Measurements from ENCODE around the gene SIGLEC8. TPM values are rescaled to one million over a fixed set of nuclear protein-coding genes. Genes with fewer than 3 reads are reported as not detected.

The SIGLEC8 gene
- total RNA-seq, 2 donors from 2014 or later, result not detected

Other genes starting within 250 kb of the SIGLEC8 start
- gene CD33, start 233.4 kb downstream of the SIGLEC8 start, total RNA-seq, result 1 to 10 TPM; 1.7 to 2.6 TPM
- not detected for gene SIGLECL1, start 207.4 kb downstream of the SIGLEC8 start, total RNA-seq
- gene IGLON5, start 146.8 kb downstream of the SIGLEC8 start, total RNA-seq, result 1 to 10 TPM in 1 of 2 donors, under 1 TPM in 1; 0.67 to 1.1 TPM
- gene VSIG10L, start 116.3 kb downstream of the SIGLEC8 start, total RNA-seq, result 1 to 10 TPM; 6.4 to 7.6 TPM
- 100 to 1,000 TPM; 156 to 160 TPM for gene ETFB, start 92.1 kb downstream of the SIGLEC8 start, total RNA-seq
- 10 to 100 TPM; 14.0 to 14.9 TPM for gene CLDND2, start 89.5 kb downstream of the SIGLEC8 start, total RNA-seq
- gene NKG7, start 85.8 kb downstream of the SIGLEC8 start, total RNA-seq, result 100 to 1,000 TPM; 190 to 261 TPM
- gene LIM2, start 70.5 kb downstream of the SIGLEC8 start, total RNA-seq, result 1 to 10 TPM; 1.0 to 2.0 TPM
- under 1 TPM; 0.23 to 0.26 TPM for gene C19orf84, start 67.9 kb downstream of the SIGLEC8 start, total RNA-seq
- gene SIGLEC10, start 40.8 kb downstream of the SIGLEC8 start, total RNA-seq, result 1 to 10 TPM in 1 of 2 donors, under 1 TPM in 1; 0.38 to 1.4 TPM
- not detected for gene CEACAM18, start 20.1 kb upstream of the SIGLEC8 start, total RNA-seq
- 1 to 10 TPM; 1.0 to 1.6 TPM for gene SIGLEC12, start 43.3 kb upstream of the SIGLEC8 start, total RNA-seq
- gene SIGLEC6, start 73.2 kb upstream of the SIGLEC8 start, total RNA-seq, result not detected
- 10 to 100 TPM; 11.1 to 13.3 TPM for gene ZNF175, start 112.8 kb upstream of the SIGLEC8 start, total RNA-seq
- not detected for gene SIGLEC5, start 171.9 kb upstream of the SIGLEC8 start, total RNA-seq
- gene SIGLEC14, start 188.4 kb upstream of the SIGLEC8 start, total RNA-seq, result under 1 TPM in 1 of 2 donors, not detected in 1; 0.38 TPM
- 1 to 10 TPM; 3.6 to 7.5 TPM for gene SPACA6, start 234.9 kb upstream of the SIGLEC8 start, total RNA-seq